SW480 (cell line): Measurements from ENCODE around the gene BIRC3.
"Not testable (repeated sequence)": the region's sequence is repeated elsewhere in the genome, so short reads cannot be mapped to it uniquely, and the experiment has no call there.

Source experiments
- DNase-seq: peaks from one replicate; pipeline ENCODE4 v3.0.0-alpha.2; 2016; ENCODE audit warnings: low spot score

Gene BIRC3

DNA sequence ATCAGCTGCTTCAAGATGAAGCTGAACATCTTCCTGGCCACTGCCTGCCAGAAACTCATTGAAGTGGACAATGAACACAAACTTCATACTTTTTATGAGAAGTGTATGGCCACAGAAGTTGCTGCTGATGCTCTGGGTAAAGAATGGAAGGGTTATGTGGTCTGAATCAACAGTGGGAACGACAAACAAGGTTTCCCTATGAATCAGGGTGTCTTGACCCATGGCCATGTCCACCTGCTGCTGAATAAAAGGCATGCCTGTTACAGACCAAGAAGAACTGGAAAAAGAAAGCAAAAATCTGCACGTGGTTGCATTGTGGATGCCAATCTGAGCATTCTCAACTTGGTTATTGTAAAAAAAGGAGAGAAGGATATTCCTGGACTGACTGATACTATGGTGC, 22.2 kb upstream of the BIRC3 start:
- DNase-seq, result no peak

GRCh38 chr11:102296757-102297156, 20.5 kb upstream of the BIRC3 start:
- DNase-seq, result not testable (repeated sequence)

- DNase-seq, result not testable (repeated sequence)
Measured at GRCh38 chr11:102300837-102301236, 16.4 kb upstream of the BIRC3 start.

GRCh38 chr11:102302241-102302640, 15.0 kb upstream of the BIRC3 start:
- no peak for DNase-seq

- DNase-seq, result no peak
Measured at GRCh38 chr11:102304686-102305085, 12.6 kb upstream of the BIRC3 start.

DNA sequence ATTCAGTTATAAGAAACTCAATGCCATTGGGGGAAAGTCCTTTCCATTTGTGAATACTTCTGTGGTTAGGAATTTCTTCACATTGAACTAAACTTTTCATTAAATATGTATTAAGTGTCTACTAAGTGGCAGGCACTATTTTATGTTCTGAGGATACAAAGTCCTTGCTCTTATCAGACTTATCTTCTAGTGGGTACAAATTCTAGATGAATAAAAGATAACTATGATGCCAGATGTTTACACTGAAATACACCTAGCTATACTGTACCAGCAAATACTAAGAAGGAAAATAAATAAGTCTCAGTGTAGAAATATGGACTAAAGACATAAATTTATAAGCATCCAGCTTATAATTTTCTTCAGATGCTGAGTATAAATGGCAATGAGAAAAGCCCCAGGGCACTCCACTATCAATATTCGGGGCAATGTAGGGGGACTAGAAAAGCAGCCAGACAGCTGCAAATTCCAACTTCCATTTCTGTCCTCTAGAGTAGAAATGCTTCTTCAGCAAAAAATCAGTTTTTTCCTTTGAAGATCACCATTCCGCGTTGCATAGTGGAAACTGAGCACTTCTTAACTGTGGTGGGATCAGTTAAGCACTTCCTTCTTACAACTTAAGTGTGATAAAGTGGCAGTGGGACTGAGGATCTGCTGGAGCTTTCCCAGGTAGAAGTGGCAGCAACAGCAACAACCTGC, 11.8 kb upstream of the BIRC3 start:
- no peak for DNase-seq

DNA sequence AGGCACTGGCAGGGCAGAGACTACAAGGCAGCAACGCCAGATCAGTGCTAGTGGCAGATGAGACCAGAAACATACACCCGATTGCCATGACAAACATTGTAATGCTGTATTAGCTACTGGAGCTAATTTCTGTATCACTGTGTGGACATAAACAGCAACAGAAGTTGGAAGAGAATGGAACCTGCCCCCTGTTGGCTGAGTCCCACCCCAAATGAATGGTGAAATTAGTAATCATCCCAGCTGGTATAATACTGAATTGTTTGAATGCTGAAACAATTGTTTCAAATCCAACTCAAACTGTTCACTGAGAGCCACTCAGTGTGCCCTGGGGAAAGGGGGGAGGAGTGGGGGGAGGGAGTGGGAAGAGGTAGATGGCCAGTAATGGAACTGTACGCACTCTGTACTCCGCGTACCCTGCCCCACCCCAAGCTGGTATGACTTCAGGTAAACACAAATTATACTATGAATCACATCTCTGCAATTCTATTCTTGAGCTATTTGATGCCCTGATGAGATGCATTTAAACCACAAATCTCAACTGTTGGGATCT, 11.2 kb upstream of the BIRC3 start:
- peak; percentile 87 for DNase-seq

- DNase-seq, result peak; percentile 31
Measured at GRCh38 chr11:102306817-102307726, 10.2 kb upstream of the BIRC3 start.

GRCh38 chr11:102307727-102308038, 9.6 kb upstream of the BIRC3 start:
- DNase-seq, result no peak

GRCh38 chr11:102309621-102310541, 7.4 kb upstream of the BIRC3 start:
- DNase-seq, result no peak

GRCh38 chr11:102312667-102313066, 4.6 kb upstream of the BIRC3 start:
- DNase-seq, result peak; percentile 18

DNA sequence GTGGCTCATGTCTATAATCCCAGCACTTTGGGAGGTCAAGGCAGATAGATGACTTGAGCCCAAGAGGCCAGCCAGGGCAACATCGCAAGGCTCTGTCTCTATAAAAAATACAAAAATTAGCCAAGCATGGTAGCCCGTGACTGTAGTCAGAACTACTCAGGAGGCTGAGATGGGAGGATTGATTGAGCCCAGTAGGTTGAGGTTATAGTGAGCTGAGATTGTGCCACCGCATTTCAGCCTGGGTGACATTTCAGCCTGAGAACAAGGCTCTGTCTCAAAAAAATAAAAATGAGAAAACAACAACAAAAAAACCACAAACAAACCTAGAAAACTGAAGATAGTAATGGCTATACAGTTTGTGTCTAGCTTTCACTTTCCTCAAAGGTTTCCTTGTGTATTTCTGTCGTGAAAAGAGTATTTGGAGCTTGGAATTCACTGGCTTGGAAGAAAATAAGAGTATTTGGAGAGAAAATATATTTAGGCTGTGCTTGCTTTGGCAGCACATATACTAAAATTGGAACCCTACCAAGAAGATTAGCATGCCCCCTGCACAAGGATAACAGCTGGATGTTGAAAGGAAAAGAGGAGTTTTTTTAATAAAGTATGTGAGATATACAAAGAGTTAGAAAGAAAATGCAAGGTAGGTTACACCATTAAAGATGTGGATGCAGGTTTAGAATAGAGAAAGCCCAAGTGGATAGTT, 3.9 kb upstream of the BIRC3 start:
- no peak for DNase-seq

DNA sequence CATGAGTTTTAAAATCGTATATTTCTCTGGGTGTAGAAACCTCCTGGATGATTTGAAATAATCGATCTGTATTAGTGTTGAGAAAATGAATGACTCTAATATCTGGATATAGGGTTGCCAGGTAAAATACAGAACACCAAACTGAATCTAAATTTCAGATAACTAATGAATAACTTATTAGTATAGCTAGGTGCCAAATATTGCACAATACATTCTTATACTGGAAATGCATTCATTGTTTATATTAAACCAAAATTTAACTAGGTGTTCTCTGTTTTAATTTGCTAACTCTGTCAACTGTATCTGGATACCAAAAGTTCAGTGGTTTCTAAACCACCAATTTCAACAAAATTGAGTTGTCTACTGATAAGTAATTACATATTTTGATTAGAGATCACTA, 2.5 kb upstream of the BIRC3 start:
- DNase-seq, result no peak

DNA sequence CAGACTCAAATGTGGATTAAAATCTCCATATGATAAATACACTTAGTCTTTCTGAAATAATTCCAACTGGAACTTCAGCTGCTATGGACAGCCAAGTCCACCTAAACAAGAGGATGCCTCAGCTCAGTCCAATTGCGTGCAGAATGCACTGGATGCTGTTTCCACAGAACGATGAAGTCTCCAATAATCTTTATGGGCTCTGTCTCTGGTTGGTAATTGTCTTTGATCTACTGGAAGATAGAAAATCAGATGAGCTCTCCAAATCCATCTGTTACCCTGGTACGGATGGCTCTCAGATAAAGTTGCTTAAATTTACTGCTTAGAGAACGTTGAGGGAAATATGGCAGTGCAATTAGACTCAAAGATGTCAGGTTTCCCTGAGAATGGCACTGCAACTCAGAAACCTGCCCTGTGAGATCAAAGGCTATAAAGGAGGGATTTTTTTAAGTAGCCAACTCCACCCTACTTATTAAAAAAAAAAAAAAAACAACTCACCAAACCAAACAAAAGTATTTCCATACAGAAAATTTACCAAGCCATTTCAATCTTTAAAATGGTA, 859 bp upstream of the BIRC3 start:
- DNase-seq, result peak; percentile 31

GRCh38 chr11:102317768-102318103, 452 bp downstream of the BIRC3 start:
- DNase-seq, result no peak

DNA sequence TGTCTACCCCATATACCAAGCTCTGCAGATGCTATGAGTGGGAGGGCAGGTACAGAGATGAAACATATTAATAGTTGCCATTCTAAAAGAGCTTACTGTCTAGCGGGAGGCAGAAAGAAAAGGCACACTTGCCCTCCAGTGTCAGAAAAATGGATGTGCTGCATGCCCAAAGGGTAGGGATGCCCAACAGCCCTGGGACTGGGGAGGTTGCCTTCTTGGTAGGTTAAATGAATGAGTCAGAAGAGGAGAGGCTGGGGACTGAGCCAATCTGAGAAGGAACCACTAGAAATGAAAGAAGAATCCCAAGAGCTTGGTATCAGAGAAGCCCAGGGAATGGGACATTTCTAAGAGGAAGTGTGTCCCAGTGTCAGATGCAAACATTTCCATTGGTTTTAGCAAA, 1.2 kb downstream of the BIRC3 start:
- no peak for DNase-seq

DNA sequence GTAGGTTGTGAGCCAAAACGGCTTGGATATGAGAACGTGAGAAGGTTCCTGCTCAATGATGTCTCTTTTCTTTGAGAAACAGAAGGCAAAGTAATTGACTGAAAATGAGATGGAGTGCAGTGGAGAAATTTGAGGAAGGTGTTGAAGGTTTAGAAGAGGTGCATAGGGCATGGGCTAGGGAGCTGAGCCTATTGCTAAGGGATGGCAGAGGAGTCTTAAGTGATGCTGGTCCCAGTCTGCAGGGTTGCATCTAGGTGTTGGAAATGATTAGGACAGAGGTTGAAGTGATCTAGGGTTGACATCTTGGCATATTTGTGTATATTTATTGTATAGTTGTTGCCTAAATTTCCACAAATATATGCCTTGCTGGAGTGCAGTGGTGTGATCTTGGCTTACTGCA, 2.3 kb downstream of the BIRC3 start:
- no peak for DNase-seq

GRCh38 chr11:102320188-102320587, 2.9 kb downstream of the BIRC3 start:
- DNase-seq, result no peak

DNA sequence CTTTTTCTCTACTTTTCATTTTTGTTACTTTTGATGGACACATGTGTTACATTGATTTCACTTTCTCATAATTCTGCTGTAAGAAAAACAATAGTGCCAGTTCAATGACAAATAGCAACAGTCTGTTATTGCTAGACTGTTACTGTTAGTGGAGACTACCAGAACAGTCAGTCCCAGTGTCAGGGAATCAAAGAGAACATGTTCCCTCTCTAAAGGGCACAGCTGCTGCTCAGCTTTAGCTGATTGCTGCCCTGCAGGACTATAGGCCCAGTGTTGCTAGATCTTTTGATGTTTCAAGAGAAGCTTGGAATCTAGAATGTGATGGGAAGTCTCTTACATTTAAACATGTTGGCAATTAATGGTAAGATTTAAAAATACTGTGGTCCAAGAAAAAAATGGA, 3.4 kb downstream of the BIRC3 start:
- no peak for DNase-seq

GRCh38 chr11:102322560-102322959, 5.3 kb downstream of the BIRC3 start:
- DNase-seq, result no peak

DNA sequence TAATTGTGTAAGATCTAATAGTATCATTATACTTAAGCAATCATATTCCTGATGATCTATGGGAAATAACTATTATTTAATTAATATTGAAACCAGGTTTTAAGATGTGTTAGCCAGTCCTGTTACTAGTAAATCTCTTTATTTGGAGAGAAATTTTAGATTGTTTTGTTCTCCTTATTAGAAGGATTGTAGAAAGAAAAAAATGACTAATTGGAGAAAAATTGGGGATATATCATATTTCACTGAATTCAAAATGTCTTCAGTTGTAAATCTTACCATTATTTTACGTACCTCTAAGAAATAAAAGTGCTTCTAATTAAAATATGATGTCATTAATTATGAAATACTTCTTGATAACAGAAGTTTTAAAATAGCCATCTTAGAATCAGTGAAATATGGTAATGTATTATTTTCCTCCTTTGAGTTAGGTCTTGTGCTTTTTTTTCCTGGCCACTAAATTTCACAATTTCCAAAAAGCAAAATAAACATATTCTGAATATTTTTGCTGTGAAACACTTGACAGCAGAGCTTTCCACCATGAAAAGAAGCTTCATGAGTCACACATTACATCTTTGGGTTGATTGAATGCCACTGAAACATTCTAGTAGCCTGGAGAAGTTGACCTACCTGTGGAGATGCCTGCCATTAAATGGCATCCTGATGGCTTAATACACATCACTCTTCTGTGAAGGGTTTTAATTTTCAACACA, 6.4 kb downstream of the BIRC3 start:
- DNase-seq, result no peak
